ENCODE results near the gene CFAP77. TPM values are rescaled to one million over a fixed set of nuclear protein-coding genes. Genes with fewer than 3 reads are reported as not detected.

CFAP77 gene
- total RNA-seq, 1 donor from 2014 or later, result 0.43 TPM

DNA sequence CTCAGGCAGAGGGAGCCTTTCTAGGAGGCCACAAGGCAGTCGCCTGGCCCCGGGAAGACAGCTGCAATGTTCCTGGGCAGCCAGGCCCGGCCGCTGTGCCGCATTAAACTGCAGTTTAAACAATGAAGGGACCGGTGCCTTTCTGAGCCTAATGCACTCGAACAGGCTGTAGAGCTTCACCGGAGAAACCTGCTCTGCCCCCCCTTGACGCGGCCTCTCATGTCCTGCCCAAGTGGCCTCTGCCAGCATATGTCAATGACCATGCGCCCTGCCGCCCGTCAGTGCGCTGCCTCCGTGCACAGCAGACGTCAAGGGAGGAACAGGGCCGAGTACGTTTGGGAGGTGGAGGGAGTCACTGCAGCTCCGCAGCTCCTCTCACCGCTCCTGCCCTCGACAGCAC is 133.9 kb downstream of the CFAP77 start:
- peaks cover 10% of the 10 kb centered on the region for H3K27me3 Mint-ChIP-seq
- H3K4me3 Mint-ChIP-seq (ENCODE audit: low read depth), result no peak overlapping the region
- DNase-seq (ENCODE audit: low spot score, unreplicated experiment), result no peak
- no peaks in the 10 kb centered on the region for H3K9me3 Mint-ChIP-seq (ENCODE audit: low read depth)
- H3K36me3 Mint-ChIP-seq (ENCODE audit: insufficient read depth), result no peaks in the 10 kb centered on the region
- TF ChIP-seq, protein P1, sequence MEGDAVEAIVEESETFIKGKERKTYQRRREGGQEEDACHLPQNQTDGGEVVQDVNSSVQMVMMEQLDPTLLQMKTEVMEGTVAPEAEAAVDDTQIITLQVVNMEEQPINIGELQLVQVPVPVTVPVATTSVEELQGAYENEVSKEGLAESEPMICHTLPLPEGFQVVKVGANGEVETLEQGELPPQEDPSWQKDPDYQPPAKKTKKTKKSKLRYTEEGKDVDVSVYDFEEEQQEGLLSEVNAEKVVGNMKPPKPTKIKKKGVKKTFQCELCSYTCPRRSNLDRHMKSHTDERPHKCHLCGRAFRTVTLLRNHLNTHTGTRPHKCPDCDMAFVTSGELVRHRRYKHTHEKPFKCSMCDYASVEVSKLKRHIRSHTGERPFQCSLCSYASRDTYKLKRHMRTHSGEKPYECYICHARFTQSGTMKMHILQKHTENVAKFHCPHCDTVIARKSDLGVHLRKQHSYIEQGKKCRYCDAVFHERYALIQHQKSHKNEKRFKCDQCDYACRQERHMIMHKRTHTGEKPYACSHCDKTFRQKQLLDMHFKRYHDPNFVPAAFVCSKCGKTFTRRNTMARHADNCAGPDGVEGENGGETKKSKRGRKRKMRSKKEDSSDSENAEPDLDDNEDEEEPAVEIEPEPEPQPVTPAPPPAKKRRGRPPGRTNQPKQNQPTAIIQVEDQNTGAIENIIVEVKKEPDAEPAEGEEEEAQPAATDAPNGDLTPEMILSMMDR (IDR thresholded peaks at IDR 0.05; ENCODE audit: unreplicated experiment), result no peak
- no peak overlapping the region for H3K27ac Mint-ChIP-seq
- no peaks in the 10 kb centered on the region for H3K4me1 Mint-ChIP-seq (ENCODE audit: low read depth)

DNA sequence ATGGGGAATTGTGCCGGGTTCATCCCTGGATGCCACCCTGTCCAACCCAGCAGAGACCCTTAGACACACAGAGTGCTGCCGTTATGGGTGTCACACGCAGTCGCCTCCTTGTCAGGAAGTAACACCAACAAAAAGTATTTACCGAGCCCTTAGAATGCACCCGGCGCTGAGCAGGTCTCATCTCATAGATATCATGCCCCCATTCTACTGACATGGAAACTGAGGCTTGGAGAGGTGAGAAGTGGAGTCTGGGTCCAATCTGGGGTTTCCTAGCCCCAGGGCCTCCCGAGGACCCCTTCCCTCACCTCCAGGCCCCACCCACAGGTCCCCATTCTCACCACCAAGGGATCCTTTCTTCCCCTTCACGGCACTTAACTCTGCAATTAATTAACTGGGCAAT is 135.6 kb downstream of the CFAP77 start:
- no peaks in the 10 kb centered on the region for H3K36me3 Mint-ChIP-seq (ENCODE audit: insufficient read depth)
- no peaks in the 10 kb centered on the region for H3K4me1 Mint-ChIP-seq (ENCODE audit: low read depth)
- H3K4me3 Mint-ChIP-seq (ENCODE audit: low read depth), result peak overlapping the region; percentile 26
- TF ChIP-seq, protein P1 (IDR thresholded peaks at IDR 0.05; ENCODE audit: unreplicated experiment), result no peak
- H3K27me3 Mint-ChIP-seq, result peaks cover 10% of the 10 kb centered on the region
- no peak overlapping the region for H3K27ac Mint-ChIP-seq
- no peaks in the 10 kb centered on the region for H3K9me3 Mint-ChIP-seq (ENCODE audit: low read depth)
- DNase-seq (ENCODE audit: low spot score, unreplicated experiment), result no peak

DNA sequence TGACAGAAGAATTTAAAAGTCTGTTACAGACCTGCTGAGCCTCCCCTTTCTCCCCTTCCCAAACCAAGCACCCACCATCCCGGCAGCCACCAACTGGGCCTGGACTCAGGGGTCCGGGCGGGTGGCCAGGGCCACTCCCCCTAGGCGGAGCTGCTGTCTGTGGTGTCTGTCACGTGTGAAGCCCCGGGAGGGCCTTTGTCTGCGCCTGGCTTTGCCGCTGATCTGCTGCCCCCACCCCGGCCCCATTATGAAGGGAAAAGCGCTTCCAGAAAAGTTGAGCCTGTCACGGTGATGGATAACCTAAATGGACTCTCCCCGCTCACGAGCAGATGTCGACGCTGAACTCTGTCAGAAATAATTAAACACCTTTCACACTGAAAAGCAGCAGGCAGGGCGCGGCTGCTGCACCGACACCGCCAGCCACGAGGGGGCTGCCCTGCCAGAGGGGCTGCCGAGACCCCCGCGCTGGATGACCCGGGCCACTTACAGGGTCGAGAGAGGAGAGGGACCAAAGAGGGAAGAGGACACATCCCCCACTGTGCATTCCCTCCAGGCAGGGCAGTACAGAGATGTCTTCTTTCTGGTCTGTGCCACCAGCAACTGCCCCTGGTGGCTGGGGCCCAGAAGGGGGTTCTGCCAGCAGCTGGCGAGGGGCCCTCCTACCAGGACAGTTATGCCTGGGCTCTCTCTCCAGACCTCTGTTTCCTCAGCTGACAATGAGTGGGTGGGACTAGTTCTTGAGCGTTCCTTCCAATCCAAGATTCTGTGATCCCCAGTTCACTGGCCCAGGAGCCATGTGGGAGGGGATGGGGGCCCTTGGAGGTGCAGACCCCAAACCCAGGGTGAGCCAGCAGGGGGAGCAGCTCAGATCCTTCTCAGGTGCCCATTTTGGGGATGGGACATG is 136.4 kb downstream of the CFAP77 start:
- Mint-ChIP-seq H3K9me3 (ENCODE audit: low read depth) (no peaks in the 10 kb centered on the region), H3K4me3 (ENCODE audit: low read depth) (peak overlapping the region; percentile 69), H3K36me3 (ENCODE audit: insufficient read depth) (no peaks in the 10 kb centered on the region), H3K27ac (peak overlapping the region; percentile 66), H3K27me3 (peaks cover 13% of the 10 kb centered on the region), H3K4me1 (ENCODE audit: low read depth) (no peaks in the 10 kb centered on the region)
- TF ChIP-seq, protein P1 (IDR thresholded peaks at IDR 0.05; ENCODE audit: unreplicated experiment), result peak; percentile 68
- peak; percentile 45 for DNase-seq (ENCODE audit: low spot score, unreplicated experiment)

DNA sequence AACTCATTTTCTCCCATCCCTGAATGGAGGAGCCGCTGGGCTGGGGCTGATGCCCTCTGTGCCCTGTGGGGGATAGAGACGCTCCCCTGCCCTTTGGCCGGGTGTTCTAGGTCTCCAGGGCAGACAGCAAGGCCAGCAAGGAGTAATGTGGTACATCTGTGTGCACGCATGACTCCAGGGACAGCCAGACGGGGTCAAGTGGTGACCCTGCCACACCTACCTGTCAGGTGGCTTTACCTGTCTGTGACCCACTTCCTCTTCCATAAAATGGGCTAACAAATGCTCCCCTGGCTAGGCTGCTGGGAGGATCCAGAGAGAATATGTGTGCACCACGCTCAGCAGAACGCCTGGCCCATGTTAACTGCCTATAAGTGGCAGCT is 137.0 kb downstream of the CFAP77 start:
- no peak for DNase-seq (ENCODE audit: low spot score, unreplicated experiment)
- Mint-ChIP-seq H3K27me3 (peaks cover 13% of the 10 kb centered on the region), H3K36me3 (ENCODE audit: insufficient read depth) (no peaks in the 10 kb centered on the region)

DNA sequence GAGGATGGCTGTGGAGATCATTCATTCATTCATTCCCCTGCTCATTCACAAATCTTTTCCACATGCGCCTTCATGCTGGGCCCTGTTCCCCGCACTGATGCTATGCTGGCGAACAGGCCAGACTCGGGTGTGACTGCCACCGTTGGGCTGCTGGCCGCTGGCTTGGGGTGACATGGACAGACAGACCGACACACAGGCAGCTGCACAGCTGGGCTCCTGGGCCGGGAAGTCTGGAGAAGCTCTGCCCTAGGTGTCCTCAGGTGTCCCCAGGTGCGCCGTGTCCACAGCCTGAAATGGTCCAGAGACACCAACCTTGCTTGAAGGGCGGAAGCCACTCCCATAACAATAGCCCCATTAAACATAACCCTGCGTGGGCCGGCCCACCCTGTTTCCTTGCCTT is 137.4 kb downstream of the CFAP77 start:
- Mint-ChIP-seq H3K27me3 (peaks cover 13% of the 10 kb centered on the region), H3K4me3 (ENCODE audit: low read depth) (no peak overlapping the region), H3K36me3 (ENCODE audit: insufficient read depth) (no peaks in the 10 kb centered on the region), H3K4me1 (ENCODE audit: low read depth) (no peaks in the 10 kb centered on the region), H3K27ac (no peak overlapping the region), H3K9me3 (ENCODE audit: low read depth) (no peaks in the 10 kb centered on the region)
- TF ChIP-seq, protein P1 (IDR thresholded peaks at IDR 0.05; ENCODE audit: unreplicated experiment), result no peak
- no peak for DNase-seq (ENCODE audit: low spot score, unreplicated experiment)

More for the DNA sequence above, 137.0 kb downstream of the CFAP77 start:
- H3K27ac Mint-ChIP-seq, result no peak overlapping the region
- TF ChIP-seq, protein P1 (IDR thresholded peaks at IDR 0.05; ENCODE audit: unreplicated experiment), result no peak
- H3K4me3 Mint-ChIP-seq (ENCODE audit: low read depth), result no peak overlapping the region
- no peaks in the 10 kb centered on the region for H3K4me1 Mint-ChIP-seq (ENCODE audit: low read depth)
- no peaks in the 10 kb centered on the region for H3K9me3 Mint-ChIP-seq (ENCODE audit: low read depth)

All from progenitor cell of endocrine pancreas (in vitro differentiated cells).